ENCODE results near the gene LCN15.
"Not testable (repeated sequence)": the region's sequence is repeated elsewhere in the genome, so short reads cannot be mapped to it uniquely, and the experiment has no call there.

Gene LCN15

DNA sequence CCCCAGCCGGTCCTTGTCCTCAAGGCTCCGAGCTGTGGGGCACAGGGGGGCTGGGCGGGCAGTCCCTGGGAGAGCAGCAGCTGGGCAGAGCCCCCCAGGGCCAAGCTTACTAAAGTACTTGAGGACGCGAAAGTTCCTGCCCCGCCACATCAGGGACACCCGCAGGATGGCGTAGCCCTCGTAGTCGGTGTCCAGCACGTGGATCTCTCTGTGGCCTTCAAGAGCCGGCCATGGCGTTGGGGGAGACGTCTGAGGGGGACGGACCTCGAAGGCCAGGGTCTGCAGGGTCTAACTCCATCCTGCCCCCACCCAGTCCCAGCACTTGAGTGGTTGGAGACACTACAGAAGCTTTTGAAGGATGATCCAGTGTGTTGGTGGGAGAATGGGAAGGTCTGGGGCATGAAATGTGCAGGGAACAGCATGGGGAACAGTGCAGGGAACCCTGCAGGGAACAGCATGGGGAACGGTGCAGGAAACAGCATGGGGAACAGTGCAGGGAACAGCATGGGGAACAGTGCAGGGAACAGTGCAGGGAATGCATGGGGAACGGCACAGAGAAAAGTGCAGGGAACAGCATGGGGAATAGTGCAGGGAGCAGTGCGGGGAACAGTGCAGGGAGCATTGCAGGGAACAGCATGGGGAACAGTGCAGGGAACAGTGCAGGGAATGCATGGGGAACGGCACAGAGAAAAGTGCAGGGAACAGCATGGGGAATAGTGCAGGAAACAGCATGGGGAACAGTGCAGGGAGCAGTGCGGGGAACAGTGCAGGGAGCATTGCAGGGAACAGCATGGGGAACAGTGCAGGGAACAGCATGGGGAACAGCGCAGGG lies 8.8 kb downstream of the LCN15 start:
- DNase-seq (ENCODE audit: low read depth) = not testable (repeated sequence)

DNA sequence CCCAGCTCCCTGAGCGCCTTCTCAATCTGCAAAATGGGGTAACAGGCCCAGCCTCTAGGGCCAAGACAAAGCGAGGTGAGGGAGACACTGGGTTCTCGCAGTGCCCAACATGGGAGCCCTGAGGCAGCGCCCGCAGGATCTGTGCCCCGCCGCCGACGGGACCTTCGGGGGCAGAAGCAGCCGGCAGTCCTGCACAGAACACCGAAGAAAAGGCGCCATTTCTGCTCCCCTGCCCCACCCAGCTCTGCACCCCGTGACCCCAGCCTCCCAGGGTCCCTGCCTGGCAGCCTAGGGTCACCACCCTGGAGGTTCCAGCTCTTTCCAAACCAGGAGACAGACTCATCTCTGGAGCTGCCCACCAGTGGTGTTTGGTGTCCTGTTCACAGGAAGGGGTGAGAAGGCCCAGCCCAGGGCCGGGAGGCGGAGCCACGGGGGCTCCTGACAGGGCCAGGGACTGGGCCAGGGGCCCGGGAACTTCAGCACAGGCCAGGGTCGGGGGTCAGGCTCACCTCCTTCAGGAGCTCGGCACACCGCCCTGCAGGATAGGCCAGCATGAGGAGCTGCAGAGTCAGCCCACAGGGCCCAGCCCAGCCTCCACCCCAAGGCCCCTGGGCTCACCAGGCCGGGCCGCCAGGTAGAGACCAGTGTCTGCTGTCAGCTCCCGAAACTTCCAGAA lies 9.6 kb downstream of the LCN15 start:
- DNase-seq (ENCODE audit: low read depth) = no peak

DNA sequence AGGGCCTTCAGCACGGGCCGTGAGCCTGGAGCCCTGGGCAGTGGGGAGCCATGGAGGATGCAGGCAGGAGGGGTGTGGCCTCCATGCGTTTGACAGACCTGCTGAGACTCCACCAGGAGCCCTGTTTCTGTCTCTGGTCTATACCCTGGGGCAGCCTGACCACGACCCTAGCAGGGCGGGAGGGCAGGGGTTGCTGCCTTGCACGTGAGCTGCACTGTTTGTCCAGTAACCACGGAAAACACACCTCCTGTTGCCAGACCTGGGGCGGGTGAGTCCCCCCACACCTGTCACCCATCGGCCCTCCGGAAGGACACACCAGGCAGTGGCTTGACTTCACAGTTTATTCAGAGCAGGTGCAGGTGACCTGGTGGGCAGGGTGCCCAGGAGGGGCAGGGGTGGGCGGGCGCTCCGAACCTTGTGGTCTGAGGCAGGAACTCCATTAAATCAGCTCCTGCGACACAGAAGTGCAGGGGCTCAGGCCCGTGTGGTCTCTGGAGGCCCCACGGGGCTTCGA lies 10.2 kb downstream of the LCN15 start:
- no peak for DNase-seq (ENCODE audit: low read depth)

DNA sequence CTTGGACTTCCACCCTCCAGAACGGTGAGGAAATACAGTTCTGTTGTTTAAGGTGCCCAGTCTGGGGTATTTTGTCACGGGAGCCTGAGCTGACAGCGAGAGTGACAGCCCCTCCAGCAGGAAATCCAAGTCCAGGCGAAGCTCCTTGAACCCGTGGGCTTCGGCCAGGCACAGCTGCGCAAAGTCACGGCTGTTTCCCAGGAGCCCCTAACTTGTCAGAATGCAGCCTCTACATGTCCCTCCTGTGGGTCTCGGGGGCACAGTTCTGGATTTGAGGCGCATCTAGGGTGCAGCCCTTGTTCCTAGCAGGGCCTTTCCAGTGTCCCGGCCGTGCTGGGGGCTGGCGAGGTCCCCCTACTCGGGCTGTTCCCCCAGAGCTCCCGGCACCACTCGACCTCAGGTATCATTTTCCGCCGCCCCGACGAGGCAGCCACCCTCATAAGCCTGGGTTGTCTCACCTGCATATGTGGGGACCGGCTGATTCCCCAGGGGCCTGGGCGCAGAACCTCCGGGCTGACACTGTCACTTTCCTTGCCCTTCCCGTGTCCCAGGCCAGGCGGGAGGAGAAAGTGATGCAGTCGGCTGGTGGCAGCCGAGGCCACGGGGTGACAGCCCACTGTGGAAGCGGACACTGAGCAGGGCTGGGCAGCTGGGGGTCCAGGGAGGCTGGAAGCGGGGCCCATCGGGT lies 10.8 kb downstream of the LCN15 start:
- no peak for DNase-seq (ENCODE audit: low read depth)

DNA sequence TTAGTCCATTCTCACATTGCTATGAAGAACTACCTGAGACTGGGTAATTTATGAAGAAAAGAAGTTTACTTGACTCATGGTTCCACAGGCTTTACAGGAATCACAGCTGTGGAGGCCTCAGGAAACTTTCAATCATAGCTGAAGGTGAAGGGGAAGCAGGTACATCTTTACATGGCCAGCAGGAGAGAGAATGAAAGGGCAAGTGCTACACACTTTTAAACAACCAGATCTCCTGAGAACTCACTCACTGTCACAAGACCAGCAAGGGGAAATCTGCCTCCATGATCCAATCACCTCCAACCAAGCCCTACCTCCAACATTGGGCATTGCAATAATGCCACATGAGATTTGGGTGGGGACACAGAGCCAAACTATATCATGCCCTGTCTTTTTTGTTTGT lies 12.5 kb downstream of the LCN15 start:
- DNase-seq (ENCODE audit: low read depth) = no peak

DNA sequence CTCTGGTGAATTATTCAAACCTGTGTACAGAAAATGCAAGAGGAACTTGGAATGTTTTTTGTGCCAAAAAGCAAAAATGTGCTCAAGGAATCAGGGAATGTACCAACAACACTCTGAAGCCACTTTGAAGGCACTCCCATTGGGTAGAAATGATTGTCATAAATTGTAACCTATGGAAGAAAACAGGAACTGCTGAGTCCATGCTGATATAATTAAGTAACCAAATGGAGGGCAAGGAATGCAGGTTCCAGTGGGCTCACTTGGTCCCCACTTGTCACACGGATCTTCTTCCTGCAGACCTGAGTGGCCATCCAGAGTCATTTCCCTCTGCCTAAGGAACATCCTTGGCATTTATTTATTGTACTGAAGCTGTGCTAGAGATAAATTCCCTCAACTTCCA lies 13.1 kb downstream of the LCN15 start:
- no peak for DNase-seq (ENCODE audit: low read depth)

DNA sequence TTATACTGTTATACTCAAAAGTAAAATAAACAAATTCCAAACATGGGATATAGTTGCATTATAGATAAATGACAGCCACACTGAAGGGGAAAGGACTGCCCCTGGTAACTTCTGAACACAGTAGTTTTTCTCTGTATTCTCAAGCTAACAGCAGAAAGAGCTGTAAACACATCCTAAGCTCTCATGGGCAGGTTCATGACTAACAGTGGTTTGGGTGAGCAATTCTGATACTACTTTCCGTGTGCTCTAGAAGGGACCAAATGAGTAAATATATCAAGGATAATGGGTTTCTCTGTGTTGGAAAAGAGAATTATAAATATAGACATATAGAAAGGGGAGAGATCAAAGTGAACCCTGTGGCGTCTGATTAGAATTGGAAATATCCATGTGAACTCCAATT lies 13.8 kb downstream of the LCN15 start:
- no peak for DNase-seq (ENCODE audit: low read depth)

DNA sequence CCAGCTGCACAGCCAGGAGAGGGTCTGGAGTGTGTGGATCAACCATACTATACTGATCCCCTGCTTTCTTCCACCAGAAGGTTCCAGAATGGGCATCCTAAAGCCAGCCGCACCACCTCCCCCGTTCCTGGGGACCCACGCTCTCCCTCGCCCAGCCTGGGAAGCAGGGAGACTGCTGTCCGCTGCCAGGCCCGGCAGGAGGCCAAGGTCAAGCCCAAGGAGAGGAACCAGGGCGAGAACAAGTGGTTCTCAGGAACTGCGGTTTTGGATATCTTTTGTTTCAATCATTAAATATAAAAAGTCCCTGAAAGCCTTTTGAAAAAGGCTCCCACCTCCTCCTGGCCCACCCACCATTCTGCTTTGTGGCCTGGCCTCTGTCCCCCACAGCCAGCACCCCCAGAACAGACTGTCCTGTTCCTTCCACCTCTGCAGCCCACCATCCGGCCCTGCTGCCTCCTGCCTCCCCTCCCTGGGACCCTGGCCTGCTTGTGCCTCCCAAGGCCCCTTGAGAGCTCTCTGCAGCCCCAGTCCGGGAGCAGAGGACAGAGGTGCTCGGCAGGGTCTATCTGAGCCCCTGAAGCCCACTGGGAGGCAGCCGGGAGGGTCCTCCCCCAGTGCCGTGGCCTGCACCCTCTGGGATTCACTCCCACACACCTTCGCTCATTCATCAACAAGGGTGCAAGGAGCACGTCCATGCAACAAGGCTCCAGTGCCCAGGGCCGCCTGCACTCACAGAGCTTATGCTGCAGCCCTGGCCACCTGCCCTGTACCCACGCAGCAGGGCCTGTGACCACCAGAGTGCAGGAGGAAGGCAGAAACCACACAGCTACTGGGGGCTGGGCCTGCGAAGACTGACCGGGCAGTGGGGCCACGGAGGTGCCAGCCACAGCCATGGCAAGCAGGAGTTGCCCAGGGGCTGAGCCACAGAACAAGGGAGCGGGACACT lies 15.4 kb downstream of the LCN15 start:
- no peak for DNase-seq (ENCODE audit: low read depth)

DNA sequence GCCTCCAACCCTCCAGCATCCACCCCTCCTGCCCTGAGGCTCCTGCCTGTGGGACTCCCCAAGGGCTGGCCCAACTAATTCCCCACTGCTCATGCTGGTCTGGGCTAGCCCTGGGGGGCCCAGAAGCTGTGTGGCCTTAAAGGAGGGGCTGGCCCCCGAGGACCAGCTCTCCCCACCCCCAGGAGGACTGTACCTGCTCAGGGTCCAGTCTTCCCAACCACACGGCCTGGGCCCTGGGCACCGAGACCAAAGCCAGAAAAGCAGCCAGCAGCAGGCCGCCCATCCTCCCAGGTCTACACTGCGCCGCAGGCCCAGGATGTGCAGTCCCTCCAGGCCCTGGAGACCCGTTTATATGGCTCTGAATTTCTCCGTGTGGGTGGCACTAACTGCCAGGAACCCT lies 16.1 kb downstream of the LCN15 start, which contains the start of gene LCN6:
Gene LCN6 (minus strand): TSS at position 325 of the 400 bp plus-strand sequence. CDS start 42 bp downstream, at position 283.
- no peak for DNase-seq (ENCODE audit: low read depth)

DNA sequence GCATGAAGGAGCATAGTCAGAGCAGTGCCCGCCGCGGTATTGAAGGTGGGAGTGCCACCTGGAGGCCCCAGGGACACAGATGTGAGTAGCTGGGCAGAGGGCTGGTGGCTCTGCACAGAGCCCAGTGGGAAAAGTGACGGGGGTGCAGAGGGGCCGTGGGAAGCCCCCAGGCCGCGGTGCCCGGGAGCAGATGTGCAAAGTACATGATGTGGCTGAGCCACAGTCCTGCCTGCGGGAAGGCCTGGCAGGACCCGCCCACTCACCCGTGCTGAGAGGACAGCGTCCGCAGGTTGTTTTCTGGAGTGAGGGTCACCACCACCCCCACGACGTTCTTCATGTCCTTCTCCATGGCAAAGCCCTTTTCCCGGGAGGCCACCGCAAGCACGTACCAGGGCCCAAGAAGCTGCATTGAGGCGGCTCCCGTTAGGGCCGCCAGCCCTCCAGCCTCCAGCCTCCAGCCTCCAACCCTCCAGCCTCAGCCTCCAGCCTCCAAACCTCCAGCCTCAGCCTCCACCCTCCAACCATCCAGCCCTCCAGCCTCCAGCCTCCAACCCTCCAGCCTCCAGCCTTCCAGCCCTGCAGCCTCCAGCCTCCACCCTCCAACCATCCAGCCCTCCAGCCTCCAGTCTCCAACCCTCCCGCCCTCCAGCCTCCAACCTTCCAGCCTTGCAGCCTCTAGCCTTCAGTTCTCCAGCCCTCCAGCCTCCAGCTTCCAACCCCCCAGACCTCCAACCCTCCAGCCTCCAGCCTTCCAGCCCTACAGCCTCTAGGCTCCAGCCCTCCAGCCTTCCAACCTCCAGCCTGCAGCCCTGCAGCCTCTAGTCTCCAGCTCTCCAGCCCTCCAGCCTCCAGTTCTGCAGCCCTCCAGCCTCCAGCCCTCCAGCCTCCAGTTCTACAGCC lies 16.9 kb downstream of the LCN15 start:
- no peak for DNase-seq (ENCODE audit: low read depth)

DNA sequence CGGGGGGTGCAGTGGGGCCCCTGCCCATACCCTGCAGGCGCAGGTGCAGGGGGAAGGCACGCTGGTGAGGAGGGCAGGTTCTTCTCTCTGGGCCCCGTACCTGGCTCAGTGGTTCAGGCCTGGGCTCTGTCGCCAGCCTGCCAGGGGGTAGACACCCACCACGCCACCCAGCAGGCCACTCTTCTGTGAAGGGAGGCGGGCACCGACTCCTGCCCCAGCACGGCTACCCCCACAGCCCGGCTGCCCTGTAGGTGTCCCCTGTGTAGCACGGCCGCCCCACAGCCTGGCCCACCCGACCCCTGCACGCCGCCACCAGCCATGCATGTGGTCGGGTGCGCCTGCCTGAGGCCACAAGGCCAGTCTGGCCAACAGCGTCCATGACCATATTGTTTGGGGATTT lies 17.7 kb downstream of the LCN15 start:
- DNase-seq (ENCODE audit: low read depth) = no peak

DNA sequence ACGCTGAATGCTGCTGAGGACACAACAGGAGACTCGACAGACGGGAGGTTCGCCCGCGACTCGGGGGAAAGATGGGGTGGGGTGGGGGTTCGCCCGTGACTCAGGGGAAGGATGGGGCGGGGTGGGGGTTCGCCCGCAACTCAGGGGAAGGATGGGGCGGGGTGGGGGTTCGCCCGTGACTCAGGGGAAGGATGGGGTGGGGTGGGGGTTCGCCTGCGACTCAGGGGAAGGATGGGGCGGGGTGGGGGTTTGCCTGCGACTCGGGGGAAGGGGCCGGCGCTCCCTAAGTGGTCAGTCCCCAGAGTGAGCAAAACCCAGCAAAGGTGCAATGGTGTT lies 18.2 kb downstream of the LCN15 start:
- no peak for DNase-seq (ENCODE audit: low read depth)

DNA sequence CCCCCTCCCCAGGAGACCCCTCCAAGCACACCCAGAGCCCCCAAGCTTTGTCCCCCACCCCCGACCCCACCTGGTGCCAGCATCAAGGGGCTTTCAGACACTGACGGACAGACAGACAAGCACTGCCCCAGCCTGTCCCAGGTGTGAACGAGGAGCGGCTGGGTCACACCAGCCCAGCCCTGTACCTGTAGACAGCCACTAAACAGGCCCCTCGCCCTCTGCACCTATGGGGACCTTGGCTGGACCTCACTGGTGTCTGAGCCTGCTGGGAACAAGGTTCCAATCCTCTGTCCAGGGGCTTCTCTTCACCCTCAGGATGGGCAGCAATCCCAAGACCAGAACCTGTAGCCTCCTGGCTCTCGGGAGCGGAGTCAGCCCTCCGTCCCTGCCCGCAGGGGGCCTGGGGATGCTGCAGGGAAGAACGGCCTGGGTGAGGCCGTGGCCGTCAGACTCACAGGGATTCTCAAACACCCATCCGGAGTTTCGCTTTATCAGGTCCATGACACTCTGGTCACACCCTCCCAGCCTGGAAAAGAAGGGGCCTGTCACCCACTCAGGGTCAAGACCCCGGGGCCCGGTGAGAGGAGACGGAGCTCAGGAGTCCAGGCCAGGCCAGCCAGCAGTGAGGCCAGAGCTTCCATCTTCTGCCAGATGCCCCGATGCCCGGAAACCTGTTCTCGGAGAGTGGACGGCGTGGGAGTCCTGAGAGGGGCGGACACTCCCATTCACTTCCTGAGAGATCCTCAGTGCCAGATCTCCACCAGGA lies 18.7 kb downstream of the LCN15 start:
- DNase-seq (ENCODE audit: low read depth) = no peak

DNA sequence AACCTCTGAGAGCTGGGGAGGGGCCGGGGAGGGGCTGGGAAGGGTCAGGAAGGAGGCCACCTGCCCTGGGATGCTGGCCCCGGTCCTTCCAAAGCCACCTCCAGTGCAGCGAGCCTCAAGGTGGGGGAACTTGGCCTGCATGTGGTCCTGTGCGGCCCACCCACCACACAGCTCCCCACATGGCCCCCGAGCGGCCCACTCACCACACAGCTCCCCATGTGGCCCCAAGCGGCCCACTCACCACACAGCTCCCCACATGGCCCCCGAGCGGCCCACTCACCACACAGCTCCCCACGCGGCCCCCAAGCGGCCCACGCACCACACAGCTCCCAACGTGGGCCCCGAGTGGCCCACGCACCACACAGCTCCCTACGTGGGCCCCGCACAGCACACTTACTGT lies 19.5 kb downstream of the LCN15 start:
- DNase-seq (ENCODE audit: low read depth) = no peak

DNA sequence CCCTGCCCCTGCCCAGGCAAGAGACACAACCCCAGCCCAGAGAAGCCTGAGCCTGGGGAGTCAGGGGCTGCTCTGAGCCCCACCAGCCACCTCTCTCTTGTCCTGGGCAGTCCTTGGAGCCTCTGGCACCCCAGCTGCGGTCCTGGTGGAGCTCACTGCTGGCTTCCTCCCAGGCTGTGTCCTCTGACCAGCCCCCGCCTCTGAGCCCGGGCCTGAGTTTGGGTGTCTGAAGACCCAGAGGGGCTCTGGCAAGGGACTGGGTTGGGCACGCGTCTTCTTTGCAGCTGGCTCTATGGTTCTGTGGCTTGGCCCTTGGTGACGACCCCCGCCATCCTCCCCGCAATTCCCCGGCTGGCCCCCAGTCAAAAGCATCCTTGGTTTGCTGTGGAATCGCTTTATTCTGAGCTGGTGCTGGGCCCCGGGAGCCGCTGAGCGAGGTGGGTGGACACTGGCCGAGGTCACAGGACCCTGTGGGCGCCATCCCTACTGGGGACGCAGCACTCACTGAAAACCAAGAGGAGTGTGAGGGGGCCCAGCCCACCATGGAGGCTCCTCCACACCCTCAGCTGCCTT lies 20.6 kb downstream of the LCN15 start:
- DNase-seq (ENCODE audit: low read depth) = no peak

DNA sequence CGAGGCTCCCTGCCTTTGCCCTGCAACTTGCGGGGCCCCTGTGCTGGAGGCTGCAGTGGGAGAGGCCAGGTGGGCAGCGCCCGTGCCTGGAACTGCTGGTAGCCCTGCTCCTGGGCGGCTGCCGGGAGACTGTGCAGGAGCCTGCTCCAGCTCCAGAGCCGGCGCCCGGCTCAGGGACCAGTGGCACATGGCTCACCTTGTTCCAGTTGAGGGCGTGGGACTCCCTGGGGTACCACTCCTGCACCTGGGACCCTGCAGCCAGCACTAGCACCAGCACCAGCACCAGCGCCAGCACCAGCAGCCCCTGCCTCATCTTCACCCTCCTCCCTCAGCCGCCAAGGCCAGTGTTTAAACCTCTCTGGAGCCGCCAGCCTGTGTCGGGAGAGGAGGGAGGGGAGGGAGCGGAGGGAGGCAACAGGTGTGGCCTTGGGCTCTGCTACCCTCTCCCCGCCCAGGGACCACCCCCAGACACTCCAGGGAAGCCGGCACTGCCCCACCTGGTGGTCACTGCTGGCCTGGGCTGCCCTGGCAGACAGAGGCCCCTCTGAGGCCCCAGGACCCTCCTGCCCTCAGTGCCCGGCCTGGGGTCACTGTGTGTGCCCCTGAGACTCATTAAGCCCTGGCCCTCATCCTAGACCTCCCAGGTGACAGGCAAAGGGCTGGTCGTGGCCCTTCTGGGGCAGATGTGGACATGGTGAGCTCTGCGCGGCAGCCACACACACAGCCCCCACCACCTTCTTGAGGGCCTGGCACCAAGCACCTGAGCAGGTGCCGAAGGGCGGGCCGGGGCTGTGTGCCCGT lies 21.5 kb downstream of the LCN15 start, which contains the start of gene LCN10:
Gene LCN10 (minus strand): TSS at position 350 of the 801 bp plus-strand sequence. CDS start 37 bp downstream, at position 313.
- DNase-seq (ENCODE audit: low read depth) = no peak

DNA sequence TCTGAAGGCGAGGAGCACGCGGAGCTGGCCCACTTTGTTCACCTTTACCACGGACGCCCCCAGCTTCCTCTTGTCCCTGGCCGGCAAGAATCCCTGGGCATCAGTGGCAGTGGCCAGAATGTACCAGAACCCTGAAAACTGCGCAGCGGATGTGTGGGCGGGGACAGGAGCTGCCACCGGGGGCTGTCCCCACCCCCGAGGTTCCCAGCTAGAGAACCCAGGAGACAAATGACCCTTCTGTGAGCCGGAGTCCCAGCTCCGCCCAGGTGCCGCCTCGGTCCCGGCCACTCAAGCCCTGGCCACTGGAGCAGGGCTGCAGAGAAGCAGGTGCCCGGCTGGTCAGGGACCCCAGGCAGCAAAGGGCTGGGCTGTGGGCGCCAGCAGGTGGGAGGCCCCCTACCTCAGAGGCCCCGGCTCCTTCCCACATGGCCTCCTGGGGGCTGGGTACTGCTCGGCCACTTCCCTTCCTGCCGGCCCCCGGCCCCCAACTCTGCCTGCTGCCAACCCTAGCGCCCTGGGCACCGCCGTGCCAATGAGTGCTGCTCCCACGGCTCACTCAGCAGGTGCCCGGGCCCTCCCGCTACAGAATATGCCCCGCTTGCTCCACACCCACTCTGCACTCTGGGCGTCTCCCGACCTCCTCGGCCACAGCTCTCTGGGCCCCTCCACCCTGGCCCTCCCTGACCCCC lies 22.3 kb downstream of the LCN15 start:
- DNase-seq (ENCODE audit: low read depth) = no peak
